Uterus (tissue), 2 donors: ENCODE results near the gene MMEL1.

Source experiments
- POLR2A ChIP-seq, 2 donors: fragments of 450-650 bp; IDR thresholded peaks; one replicate each; pipeline ENCODE4 v1.6.1; 2016; ENCODE audit warnings: antibody characterized with exemption in 2 of 2, mild to moderate bottlenecking in 1 of 2, moderate library complexity in 1 of 2
- TF ChIP-seq, protein P1 (sequence below), 4 experiments: fragments of 200-600 bp in 2 of 4; fragments of 450-650 bp in 2 of 4; sonication (generic) in 2 of 4; IDR thresholded peaks; one replicate each; pipeline ENCODE4 v1.5.1; 2016 to 2019; ENCODE audit warnings: antibody characterized with exemption in 4 of 4, mild to moderate bottlenecking in 2 of 4, moderate library complexity in 1 of 4

- TF ChIP-seq, protein P1, sequence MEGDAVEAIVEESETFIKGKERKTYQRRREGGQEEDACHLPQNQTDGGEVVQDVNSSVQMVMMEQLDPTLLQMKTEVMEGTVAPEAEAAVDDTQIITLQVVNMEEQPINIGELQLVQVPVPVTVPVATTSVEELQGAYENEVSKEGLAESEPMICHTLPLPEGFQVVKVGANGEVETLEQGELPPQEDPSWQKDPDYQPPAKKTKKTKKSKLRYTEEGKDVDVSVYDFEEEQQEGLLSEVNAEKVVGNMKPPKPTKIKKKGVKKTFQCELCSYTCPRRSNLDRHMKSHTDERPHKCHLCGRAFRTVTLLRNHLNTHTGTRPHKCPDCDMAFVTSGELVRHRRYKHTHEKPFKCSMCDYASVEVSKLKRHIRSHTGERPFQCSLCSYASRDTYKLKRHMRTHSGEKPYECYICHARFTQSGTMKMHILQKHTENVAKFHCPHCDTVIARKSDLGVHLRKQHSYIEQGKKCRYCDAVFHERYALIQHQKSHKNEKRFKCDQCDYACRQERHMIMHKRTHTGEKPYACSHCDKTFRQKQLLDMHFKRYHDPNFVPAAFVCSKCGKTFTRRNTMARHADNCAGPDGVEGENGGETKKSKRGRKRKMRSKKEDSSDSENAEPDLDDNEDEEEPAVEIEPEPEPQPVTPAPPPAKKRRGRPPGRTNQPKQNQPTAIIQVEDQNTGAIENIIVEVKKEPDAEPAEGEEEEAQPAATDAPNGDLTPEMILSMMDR (IDR thresholded peaks at IDR 0.05) = no peak
- TF ChIP-seq POLR2A (IDR thresholded peaks at IDR 0.05) = no peak
Measured at GRCh38 chr1:2636733-2637132, 3.9 kb upstream of the MMEL1 start.
